CD4-positive, alpha-beta T cell (primary cell): Measurements from ENCODE around the gene NELL2. TPM values are rescaled to one million over a fixed set of nuclear protein-coding genes. Genes with fewer than 3 reads are reported as not detected.

Source experiments
- ATAC-seq: fragments of 200-7000 bp; cut with Tn5 transposase; one replicate; pipeline ENCODE4 v1.10.0; 2022; ENCODE audit warnings: mild to moderate bottlenecking; ENCODE audit not compliant: poor library complexity
- CTCF ChIA-PET: fragments of 350-600 bp; sonication (Branson Sonifier 250); formaldehyde crosslinking; loops from one replicate; lab custom pipeline; 2021; ENCODE audit warnings: antibody characterized with exemption, inconsistent platforms; lab: Charles Lee
- POLR2A ChIA-PET: fragments of 350-600 bp; sonication (Branson Sonifier 250); formaldehyde crosslinking; loops from one replicate; lab custom pipeline; 2021; ENCODE audit warnings: antibody characterized with exemption, inconsistent platforms; lab: Charles Lee
- DNase-seq, 14 experiments: peaks; one replicate each; pipeline ENCODE4 v3.0.0-alpha.2; 2013 to 2020; ENCODE audit warnings: mixed read lengths in 2 of 14
- H3K27ac ChIP-seq, 2 donors: one replicate each; pipeline versions ENCODE4 v1.5.1 to v1.7.0; 2013; ENCODE audit warnings: low read length in 2 of 2, low read depth in 1 of 2, mild to moderate bottlenecking in 1 of 2
- H3K27me3 ChIP-seq, 2 experiments: 1 replicate in 1 of 2; 2 replicates in 1 of 2; pipeline versions ENCODE4 v1.6.1 to v1.7.0; 2013; ENCODE audit warnings: low read length in 2 of 2, control low read depth in 1 of 2, mild to moderate bottlenecking in 1 of 2, moderate library complexity in 1 of 2; ENCODE audit not compliant: insufficient read depth in 2 of 2, control insufficient read depth in 1 of 2
- H3K36me3 ChIP-seq: one replicate; pipeline ENCODE4 v1.6.1; 2013; ENCODE audit warnings: low read length, control low read depth; ENCODE audit not compliant: insufficient read depth
- H3K4me1 ChIP-seq: one replicate; pipeline ENCODE4 v1.6.1; 2013; ENCODE audit warnings: low read length, control low read depth; ENCODE audit not compliant: insufficient read depth
- H3K4me3 ChIP-seq: one replicate; pipeline ENCODE4 v1.5.1; 2013; ENCODE audit warnings: mild to moderate bottlenecking, low read length, moderate library complexity
- H3K9me3 ChIP-seq, 2 experiments: 1 replicate in 1 of 2; 2 replicates in 1 of 2; pipeline versions ENCODE4 v1.6.1 to v1.7.0; 2013; ENCODE audit warnings: low read length in 2 of 2, mild to moderate bottlenecking in 2 of 2, control low read depth in 1 of 2, moderate library complexity in 1 of 2; ENCODE audit not compliant: control insufficient read depth in 1 of 2, insufficient read depth in 1 of 2
- H3K27ac Mint-ChIP-seq: one replicate; pipeline ENCODE4 v1.8.0; 2020; ENCODE audit warnings: mixed read lengths
- H3K27me3 Mint-ChIP-seq: one replicate; pipeline ENCODE4 v1.8.0; 2021; ENCODE audit warnings: mixed read lengths
- H3K36me3 Mint-ChIP-seq: one replicate; pipeline ENCODE4 v1.8.0; 2021; ENCODE audit warnings: low read depth, mixed read lengths
- H3K4me1 Mint-ChIP-seq: one replicate; pipeline ENCODE4 v1.8.0; 2021; ENCODE audit warnings: low read depth, mixed read lengths
- H3K4me3 Mint-ChIP-seq: one replicate; pipeline ENCODE4 v1.8.0; 2020; ENCODE audit warnings: mild to moderate bottlenecking, mixed read lengths
- H3K9me3 Mint-ChIP-seq: one replicate; pipeline ENCODE4 v1.8.0; 2020; ENCODE audit warnings: mixed read lengths
- intact Hi-C, 2 experiments: fragments of 100-400 bp; cut with DNase I in 1 of 2; cut with micrococcal nuclease in 1 of 2; formaldehyde crosslinking; loops; one replicate each; pipeline versions ENCODE4 v1.15.1 to v1.9.0; 2023 to 2025; cut with DNase I, micrococcal nuclease
- total RNA-seq, 174 experiments: library from RNA in 2 of 174; stranded (reverse) in 2 of 174; gene quantifications; one replicate each; pipeline ENCODE4 v1.2.3 and lab custom pipeline; 2021 to 2026
- TF ChIP-seq, protein P1 (sequence below): fragments of 200-600 bp; IDR thresholded peaks from one replicate; pipeline ENCODE4 v1.8.0; 2022; ENCODE audit warnings: antibody characterized with exemption, mild to moderate bottlenecking

Gene NELL2
- total RNA-seq, 2 experiments from 2014 or later, result 142 to 147 TPM

GRCh38 chr12:44542716-44543115 lies 333.4 kb downstream of the NELL2 start:
- Mint-ChIP-seq H3K4me1 (peaks cover 21% of the 10 kb centered on the region), H3K27me3 (no peaks in the 10 kb centered on the region), H3K4me3 (no peak overlapping the region), H3K27ac (no peak overlapping the region), H3K36me3 (no peaks in the 10 kb centered on the region), H3K9me3 (no peaks in the 10 kb centered on the region)
- ChIA-PET POLR2A (no interaction called here), CTCF (no interaction called here)
- TF ChIP-seq, protein P1, sequence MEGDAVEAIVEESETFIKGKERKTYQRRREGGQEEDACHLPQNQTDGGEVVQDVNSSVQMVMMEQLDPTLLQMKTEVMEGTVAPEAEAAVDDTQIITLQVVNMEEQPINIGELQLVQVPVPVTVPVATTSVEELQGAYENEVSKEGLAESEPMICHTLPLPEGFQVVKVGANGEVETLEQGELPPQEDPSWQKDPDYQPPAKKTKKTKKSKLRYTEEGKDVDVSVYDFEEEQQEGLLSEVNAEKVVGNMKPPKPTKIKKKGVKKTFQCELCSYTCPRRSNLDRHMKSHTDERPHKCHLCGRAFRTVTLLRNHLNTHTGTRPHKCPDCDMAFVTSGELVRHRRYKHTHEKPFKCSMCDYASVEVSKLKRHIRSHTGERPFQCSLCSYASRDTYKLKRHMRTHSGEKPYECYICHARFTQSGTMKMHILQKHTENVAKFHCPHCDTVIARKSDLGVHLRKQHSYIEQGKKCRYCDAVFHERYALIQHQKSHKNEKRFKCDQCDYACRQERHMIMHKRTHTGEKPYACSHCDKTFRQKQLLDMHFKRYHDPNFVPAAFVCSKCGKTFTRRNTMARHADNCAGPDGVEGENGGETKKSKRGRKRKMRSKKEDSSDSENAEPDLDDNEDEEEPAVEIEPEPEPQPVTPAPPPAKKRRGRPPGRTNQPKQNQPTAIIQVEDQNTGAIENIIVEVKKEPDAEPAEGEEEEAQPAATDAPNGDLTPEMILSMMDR, result no peak
- Histone ChIP-seq H3K4me1 (no peaks in the 10 kb centered on the region), H3K9me3 (no peaks in the 10 kb centered on the region), H3K4me3 (no peak overlapping the region), H3K36me3 (no peaks in the 10 kb centered on the region), H3K27ac (no peak overlapping the region), H3K27me3 (no peaks in the 10 kb centered on the region)
- intact Hi-C loops, result no loop called here
- ATAC-seq, result no peak
- DNase-seq, result no peak

DNA sequence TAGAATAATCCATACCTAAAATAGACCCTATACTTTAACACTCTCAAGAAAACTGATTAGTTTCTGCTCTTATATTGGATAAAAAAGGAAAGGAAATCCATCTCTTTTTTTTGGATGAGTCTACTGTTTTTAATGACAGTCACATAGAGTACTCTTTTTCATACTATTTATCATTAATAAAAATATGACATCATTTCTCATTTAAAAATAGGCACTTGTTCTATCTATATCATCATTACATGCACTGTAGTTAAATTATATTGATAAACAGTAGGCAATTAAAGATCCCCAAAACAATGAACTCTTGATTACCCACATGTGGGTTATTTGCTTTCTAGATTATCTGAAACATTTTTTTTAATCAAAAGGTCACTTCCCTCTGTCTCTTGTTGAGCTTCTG lies 338.8 kb downstream of the NELL2 start:
- DNase-seq, result no peak
- no peak for ATAC-seq
- POLR2A ChIA-PET, result interaction anchor here (0.6 kb wide), 1 partner anchor 14 kb away, joined by 3 read pairs; no protein-coding TSS in a partner anchor
- no peaks in the 10 kb centered on the region for H3K9me3 Mint-ChIP-seq
- no peak overlapping the region for H3K4me3 ChIP-seq
- no peaks in the 10 kb centered on the region for H3K4me1 ChIP-seq
- CTCF ChIA-PET, result interaction anchor here (0.6 kb wide), 1 partner anchor 275 kb away, joined by 3 read pairs; no protein-coding TSS in a partner anchor
- no peaks in the 10 kb centered on the region for H3K36me3 ChIP-seq
- H3K27me3 Mint-ChIP-seq, result no peaks in the 10 kb centered on the region
- TF ChIP-seq, protein P1, result no peak
- peaks cover 10% of the 10 kb centered on the region for H3K36me3 Mint-ChIP-seq
- H3K27ac ChIP-seq, result no peak overlapping the region
- H3K9me3 ChIP-seq, result no peaks in the 10 kb centered on the region
- intact Hi-C loops, result no loop called here
- no peak overlapping the region for H3K4me3 Mint-ChIP-seq
- H3K27ac Mint-ChIP-seq, result no peak overlapping the region
- H3K27me3 ChIP-seq, result no peaks in the 10 kb centered on the region
- H3K4me1 Mint-ChIP-seq, result peaks cover 4% of the 10 kb centered on the region

- no peak overlapping the region for H3K4me3 Mint-ChIP-seq
- Histone ChIP-seq H3K4me1 (no peaks in the 10 kb centered on the region), H3K4me3 (no peak overlapping the region), H3K27me3 (no peaks in the 10 kb centered on the region), H3K27ac (no peak overlapping the region), H3K9me3 (no peaks in the 10 kb centered on the region), H3K36me3 (no peaks in the 10 kb centered on the region)
- intact Hi-C loops, result no loop called here
- peaks cover under 1% of the 10 kb centered on the region for H3K4me1 Mint-ChIP-seq
- TF ChIP-seq, protein P1, result no peak
- POLR2A ChIA-PET, result no interaction called here
- no peaks in the 10 kb centered on the region for H3K9me3 Mint-ChIP-seq
- no peaks in the 10 kb centered on the region for H3K27me3 Mint-ChIP-seq
- CTCF ChIA-PET, result no interaction called here
- H3K27ac Mint-ChIP-seq, result no peak overlapping the region
- ATAC-seq (no peak), DNase-seq (no peak)
- peaks cover 26% of the 10 kb centered on the region for H3K36me3 Mint-ChIP-seq
Observed at GRCh38 chr12:44532940-44533339, 343.2 kb downstream of the NELL2 start.
